Hematopoietic multipotent progenitor cell treated with erythropoietin and hydrocortisone succinate and interleukin-3 and kit ligand, for 17 days (in vitro differentiated cells): ENCODE results near the gene TEP1.
"Not testable (repeated sequence)": the region's sequence is repeated elsewhere in the genome, so short reads cannot be mapped to it uniquely, and the experiment has no call there.

ENCODE experiments used
- DNase-seq: peaks from one replicate; pipeline ENCODE4 v3.0.0-alpha.2; 2015; ENCODE audit warnings: low spot score

Gene TEP1

GRCh38 chr14:20412876-20413743 is at the start of gene TEP1:
Gene TEP1, minus strand, starts transcription at chr14:20413501. Its CDS starts 5,062 bp downstream, at chr14:20408439.
- DNase-seq: peak; percentile 67

- DNase-seq: peak; percentile 100
These were observed 48.2 kb upstream of the TEP1 start, which contains the start of gene PIP4P1 for GRCh38 chr14:20461225-20462141. Gene PIP4P1, minus strand, starts transcription at chr14:20461434. Its CDS starts 109 bp downstream, at chr14:20461325.

- DNase-seq: peak; percentile 83
These were observed 47.3 kb upstream of the TEP1 start for GRCh38 chr14:20460458-20461224.

- DNase-seq: no peak
These were observed 44.9 kb upstream of the TEP1 start for GRCh38 chr14:20458031-20458789.

DNA sequence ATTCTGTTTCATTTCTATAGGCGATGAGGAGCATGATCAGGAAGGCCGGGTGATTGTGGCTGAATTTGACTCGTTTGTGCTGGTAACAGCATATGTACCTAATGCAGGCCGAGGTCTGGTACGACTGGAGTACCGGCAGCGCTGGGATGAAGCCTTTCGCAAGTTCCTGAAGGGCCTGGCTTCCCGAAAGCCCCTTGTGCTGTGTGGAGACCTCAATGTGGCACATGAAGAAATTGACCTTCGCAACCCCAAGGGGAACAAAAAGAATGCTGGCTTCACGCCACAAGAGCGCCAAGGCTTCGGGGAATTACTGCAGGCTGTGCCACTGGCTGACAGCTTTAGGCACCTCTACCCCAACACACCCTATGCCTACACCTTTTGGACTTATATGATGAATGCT is 43.7 kb upstream of the TEP1 start:
- no peak for DNase-seq

- no peak for DNase-seq
These were observed 42.3 kb upstream of the TEP1 start for GRCh38 chr14:20455355-20456300.

GRCh38 chr14:20454516-20455354 is 41.4 kb upstream of the TEP1 start, which contains the start of the genes APEX1 and OSGEP:
Gene APEX1, plus strand, starts transcription at chr14:20455226. Its CDS starts 420 bp downstream, at chr14:20455646.
Gene OSGEP, minus strand, starts transcription at chr14:20454812. Its CDS starts 129 bp downstream, at chr14:20454683.
- peak; percentile 98 for DNase-seq

DNA sequence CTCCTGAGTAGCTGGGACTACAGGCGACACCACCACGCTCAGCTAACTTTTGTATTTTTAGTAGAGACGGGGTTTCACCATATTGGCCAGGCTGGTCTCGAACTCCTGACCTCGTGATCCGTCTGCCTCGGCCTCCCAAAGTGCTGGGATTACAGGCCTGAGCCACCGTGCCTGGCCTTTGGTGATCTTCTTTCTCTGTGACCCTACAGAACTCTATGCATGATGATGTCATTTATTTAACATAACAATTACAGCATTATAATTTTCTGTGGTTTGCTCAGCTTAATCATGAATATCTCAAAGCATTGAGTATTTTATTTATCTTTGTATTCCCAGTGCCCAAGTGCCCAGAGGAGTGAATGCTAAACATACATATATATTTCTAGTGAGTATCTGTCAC is 39.5 kb upstream of the TEP1 start:
- not testable (repeated sequence) for DNase-seq

DNA sequence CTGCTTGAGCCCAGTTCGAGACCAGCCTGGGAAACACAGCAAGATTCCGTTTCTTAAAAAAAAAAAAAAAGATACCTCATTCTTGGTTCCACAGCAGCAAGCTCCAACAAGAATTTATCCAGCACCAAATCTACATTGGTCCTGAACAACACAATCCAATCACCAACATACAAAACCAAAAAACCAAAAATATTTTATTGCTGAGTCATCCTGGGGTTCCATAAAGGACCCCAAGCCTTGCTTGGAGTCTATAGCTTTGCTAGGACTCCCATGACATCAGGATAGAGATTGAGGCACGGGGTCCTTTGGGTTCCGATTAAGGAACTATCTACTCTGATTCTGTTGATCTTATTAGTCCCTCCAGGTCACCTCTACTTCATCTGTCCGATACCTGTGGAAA is 33.6 kb upstream of the TEP1 start:
- DNase-seq: no peak

- DNase-seq: not testable (repeated sequence)
These were observed 30.3 kb upstream of the TEP1 start for GRCh38 chr14:20443650-20444049.

- DNase-seq: no peak
These were observed 28.2 kb upstream of the TEP1 start for GRCh38 chr14:20441461-20441860.

DNA sequence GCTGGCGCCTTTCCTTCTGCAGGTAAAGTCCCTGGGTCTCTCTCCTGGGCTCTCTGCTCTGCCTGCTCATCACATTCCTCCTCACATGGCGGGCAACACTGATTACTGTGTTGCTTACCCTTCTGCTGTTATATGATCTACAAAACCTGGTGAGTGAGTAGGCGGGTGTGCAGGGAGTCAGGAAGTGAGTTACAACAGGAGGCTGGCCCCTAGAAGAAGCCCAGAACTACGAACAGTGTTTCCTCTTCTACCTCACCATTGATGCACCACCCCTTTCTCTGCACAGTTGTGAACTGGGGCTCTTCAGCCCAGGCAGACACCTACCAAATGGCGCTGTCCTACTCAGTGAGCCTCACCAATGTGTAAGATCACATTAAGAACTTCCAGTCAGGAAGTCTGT is 27.6 kb upstream of the TEP1 start:
- no peak for DNase-seq

DNA sequence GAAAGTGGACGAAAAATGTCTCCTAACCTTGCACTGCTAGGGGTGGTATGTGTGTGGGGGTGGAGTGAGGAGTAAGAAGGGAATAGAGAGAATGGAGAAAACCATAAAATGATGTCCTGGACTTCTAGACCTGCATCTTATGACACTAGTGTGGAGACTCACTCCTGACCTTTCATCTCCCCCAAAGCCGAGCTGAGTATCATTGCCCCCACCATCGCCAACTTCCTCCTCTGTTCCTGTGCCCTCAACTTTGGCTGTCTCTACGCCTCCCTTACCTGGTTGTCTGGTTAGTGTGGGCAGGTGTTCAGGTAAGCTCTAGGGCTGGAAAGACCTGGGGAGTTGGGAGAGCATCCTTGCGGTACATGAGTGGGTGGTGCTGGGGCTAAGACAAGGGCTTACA is 27.2 kb upstream of the TEP1 start:
- no peak for DNase-seq

GRCh38 chr14:20438664-20439063 is 25.4 kb upstream of the TEP1 start:
- no peak for DNase-seq

DNA sequence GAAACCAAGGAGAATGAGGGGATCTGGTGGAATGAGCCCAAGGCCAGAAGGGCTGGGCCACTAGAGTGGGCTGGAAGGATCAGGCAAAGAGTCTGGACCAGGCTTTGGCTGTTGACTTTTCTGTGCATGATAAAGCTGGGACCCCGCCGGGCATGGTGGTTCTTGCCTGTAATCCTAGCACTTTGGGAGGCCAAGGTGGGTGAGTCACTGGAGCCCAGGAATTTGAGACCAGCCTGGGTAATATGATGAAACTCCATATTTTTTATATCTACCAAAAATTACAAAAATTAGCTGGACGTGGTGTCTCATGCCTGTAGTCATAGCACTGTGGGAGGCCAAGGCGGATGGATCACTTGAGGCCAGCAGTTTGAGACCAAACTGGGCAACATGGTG is 23.1 kb upstream of the TEP1 start:
- no peak for DNase-seq

GRCh38 chr14:20435582-20436362 is 22.5 kb upstream of the TEP1 start, which contains the start of gene KLHL33:
Gene KLHL33, minus strand, starts transcription at chr14:20436166. Its CDS starts 355 bp downstream, at chr14:20435811.
- no peak for DNase-seq

GRCh38 chr14:20434701-20435581 is 21.6 kb upstream of the TEP1 start:
- DNase-seq: no peak
